ENCODE results near the gene PHLDB2. TPM values are rescaled to one million over a fixed set of nuclear protein-coding genes. Genes with fewer than 3 reads are reported as not detected.
A peak's percentile ranks its signal among the peaks of the same experiment; 100 is the strongest.

PHLDB2 gene
- total RNA-seq, 6 donors from 2014 or later: 22.4 to 67.1 (median 42.7) TPM

- no peak for DNase-seq
- Histone ChIP-seq H3K4me1 (peaks cover 19 to 40% (median 35%) of the 10 kb centered on the region in 4 donors), H3K27ac (no peak overlapping the region), H3K27me3 (peaks cover 0 to 3% (median 0%) of the 10 kb centered on the region in 4 donors), H3K9me3 (no peaks in the 10 kb centered on the region), H3K4me3 (no peak overlapping the region), H3K36me3 (no peaks in the 10 kb centered on the region)
- no peak for ATAC-seq (ENCODE audit: low FRiP score in 2 of 2)
- WGBS, 2 donors: 75 to 84% methylated on average over 3 of the region's 3 CpGs
- no peak for TF ChIP-seq POLR2AphosphoS5 (IDR thresholded peaks at IDR 0.05)
- no peak for TF ChIP-seq POLR2A (IDR thresholded peaks at IDR 0.05)
- TF ChIP-seq, protein P1, sequence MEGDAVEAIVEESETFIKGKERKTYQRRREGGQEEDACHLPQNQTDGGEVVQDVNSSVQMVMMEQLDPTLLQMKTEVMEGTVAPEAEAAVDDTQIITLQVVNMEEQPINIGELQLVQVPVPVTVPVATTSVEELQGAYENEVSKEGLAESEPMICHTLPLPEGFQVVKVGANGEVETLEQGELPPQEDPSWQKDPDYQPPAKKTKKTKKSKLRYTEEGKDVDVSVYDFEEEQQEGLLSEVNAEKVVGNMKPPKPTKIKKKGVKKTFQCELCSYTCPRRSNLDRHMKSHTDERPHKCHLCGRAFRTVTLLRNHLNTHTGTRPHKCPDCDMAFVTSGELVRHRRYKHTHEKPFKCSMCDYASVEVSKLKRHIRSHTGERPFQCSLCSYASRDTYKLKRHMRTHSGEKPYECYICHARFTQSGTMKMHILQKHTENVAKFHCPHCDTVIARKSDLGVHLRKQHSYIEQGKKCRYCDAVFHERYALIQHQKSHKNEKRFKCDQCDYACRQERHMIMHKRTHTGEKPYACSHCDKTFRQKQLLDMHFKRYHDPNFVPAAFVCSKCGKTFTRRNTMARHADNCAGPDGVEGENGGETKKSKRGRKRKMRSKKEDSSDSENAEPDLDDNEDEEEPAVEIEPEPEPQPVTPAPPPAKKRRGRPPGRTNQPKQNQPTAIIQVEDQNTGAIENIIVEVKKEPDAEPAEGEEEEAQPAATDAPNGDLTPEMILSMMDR (IDR thresholded peaks at IDR 0.05): no peak
- no peak for TF ChIP-seq EP300 (IDR thresholded peaks at IDR 0.05)
These were observed 3.9 kb downstream of the PHLDB2 start for GRCh38 chr3:111862974-111863373.

- DNase-seq: no peak
- H3K4me1 ChIP-seq: peaks cover 18 to 35% (median 32%) of the 10 kb centered on the region in 4 donors
- WGBS, 2 donors: 74 to 75% methylated on average over 2 of the region's 2 CpGs
- ATAC-seq (ENCODE audit: low FRiP score in 2 of 2): no peak
- peak overlapping the region in 3 of 4 donors; percentile 17 to 73 (median 26) for H3K27ac ChIP-seq
- no peak overlapping the region for H3K4me3 ChIP-seq
- no peaks in the 10 kb centered on the region for H3K36me3 ChIP-seq
- no peaks in the 10 kb centered on the region for H3K9me3 ChIP-seq
- TF ChIP-seq EP300 (IDR thresholded peaks at IDR 0.05) (no peak), POLR2AphosphoS5 (IDR thresholded peaks at IDR 0.05) (no peak), POLR2A (IDR thresholded peaks at IDR 0.05) (no peak)
- TF ChIP-seq, protein P1 (IDR thresholded peaks at IDR 0.05): no peak
- H3K27me3 ChIP-seq: peaks cover 0 to 3% (median 0%) of the 10 kb centered on the region in 4 donors
These were observed 5.1 kb downstream of the PHLDB2 start for GRCh38 chr3:111863942-111864694.

GRCh38 chr3:111864821-111865656, 6.0 kb downstream of the PHLDB2 start:
- 50 to 51% methylated on average over 6 of the region's 6 CpGs for WGBS, 2 donors
- Histone ChIP-seq H3K4me3 (no peak overlapping the region), H3K4me1 (peaks cover 9 to 39% (median 26%) of the 10 kb centered on the region in 4 donors), H3K9me3 (no peaks in the 10 kb centered on the region), H3K27ac (peak overlapping the region; percentile 14 to 73 (median 22)), H3K27me3 (no peaks in the 10 kb centered on the region), H3K36me3 (no peaks in the 10 kb centered on the region)
- ATAC-seq (ENCODE audit: low FRiP score in 2 of 2): peak; percentile 58 to 69
- no peak for DNase-seq
- TF ChIP-seq EP300 (IDR thresholded peaks at IDR 0.05) (no peak), POLR2A (IDR thresholded peaks at IDR 0.05) (no peak), POLR2AphosphoS5 (IDR thresholded peaks at IDR 0.05) (no peak)
- TF ChIP-seq, protein P1 (IDR thresholded peaks at IDR 0.05): no peak

GRCh38 chr3:111867889-111868426, 8.9 kb downstream of the PHLDB2 start:
- peak overlapping the region in 1 of 4 donors; percentile 34 for H3K27ac ChIP-seq

More at GRCh38 chr3:111867889-111868426, 8.9 kb downstream of the PHLDB2 start:
- no peaks in the 10 kb centered on the region for H3K9me3 ChIP-seq
- 89 to 94% methylated on average over 7 of the region's 7 CpGs for WGBS, 2 donors
- DNase-seq (no peak), ATAC-seq (ENCODE audit: low FRiP score in 2 of 2) (no peak)
- H3K36me3 ChIP-seq: no peaks in the 10 kb centered on the region
- peaks cover 8 to 38% (median 19%) of the 10 kb centered on the region in 4 donors for H3K4me1 ChIP-seq
- H3K4me3 ChIP-seq: no peak overlapping the region
- H3K27me3 ChIP-seq: no peaks in the 10 kb centered on the region
- TF ChIP-seq POLR2AphosphoS5 (IDR thresholded peaks at IDR 0.05) (no peak), EP300 (IDR thresholded peaks at IDR 0.05) (no peak), POLR2A (IDR thresholded peaks at IDR 0.05) (no peak)
- TF ChIP-seq, protein P1 (IDR thresholded peaks at IDR 0.05): no peak

Measured in upper lobe of left lung (tissue), 6 donors.